Thyroid gland (tissue), 4 donors: ENCODE data around the gene DNER. TPM values are rescaled to one million over a fixed set of nuclear protein-coding genes. Genes with fewer than 3 reads are reported as not detected.

ENCODE experiments used
- DNase-seq, 2 donors: peaks; one replicate each; pipeline ENCODE4 v3.0.0-alpha.2; 2019
- H3K27ac ChIP-seq, 3 donors: fragments of 200-600 bp; sonication (generic); 1 replicate in 2 of 3; 2 replicates in 1 of 3; pipeline ENCODE4 v1.5.1; 2016 to 2019; ENCODE audit warnings: mild to moderate bottlenecking in 1 of 3, moderate library complexity in 1 of 3
- H3K27me3 ChIP-seq: fragments of 200-600 bp; sonication (generic); one replicate; pipeline ENCODE4 v1.5.1; 2019
- H3K36me3 ChIP-seq, 2 donors: fragments of 200-600 bp; sonication (generic); one replicate each; pipeline ENCODE4 v1.5.1; 2016 to 2019
- H3K4me1 ChIP-seq, 2 donors: fragments of 200-600 bp; sonication (generic); one replicate each; pipeline ENCODE4 v1.5.1; 2017 to 2019
- H3K4me3 ChIP-seq, 3 donors: fragments of 200-600 bp; sonication (generic); replicated peaks in 1 of 3; 1 replicate in 2 of 3; 2 replicates in 1 of 3; pipeline ENCODE4 v1.5.1; 2016; ENCODE audit warnings: mild to moderate bottlenecking in 1 of 3
- H3K9me3 ChIP-seq: fragments of 200-600 bp; sonication (generic); one replicate; pipeline ENCODE4 v1.5.1; 2017
- POLR2A ChIP-seq, 2 donors: fragments of 450-650 bp; IDR thresholded peaks; one replicate each; pipeline ENCODE4 v1.6.1; 2017; ENCODE audit warnings: antibody characterized with exemption in 2 of 2, mild to moderate bottlenecking in 2 of 2, moderate library complexity in 1 of 2
- WGBS, 2 donors: methylation state at CpG; one replicate each; pipeline ENCODE4 v1.1.5; 2017; 5-methylcytosine and 5-hydroxymethylcytosine counted together
- intact Hi-C: fragments of 100-400 bp; cut with DNase I; formaldehyde crosslinking; loops from one replicate; pipeline ENCODE4 v1.15.1; 2023
- total RNA-seq, 4 donors: library from RNA; depleted of rRNA; stranded (reverse); fragments of >200 nt; gene quantifications; one replicate each; pipeline ENCODE4 v1.2.3, GENCODE V29; 2016
- TF ChIP-seq, protein P1 (sequence below), 6 experiments: fragments of 200-600 bp in 3 of 6; fragments of 450-650 bp in 3 of 6; sonication (generic) in 3 of 6; IDR thresholded peaks; one replicate each; pipeline ENCODE4 v1.5.1; 2016 to 2019; ENCODE audit warnings: antibody characterized with exemption in 6 of 6, mild to moderate bottlenecking in 2 of 6, inconsistent platforms in 1 of 6, moderate library complexity in 1 of 6

DNER gene
- total RNA-seq, 4 donors from 2014 or later: 0.13 to 0.93 (median 0.42) TPM; not detected in 1

DNA sequence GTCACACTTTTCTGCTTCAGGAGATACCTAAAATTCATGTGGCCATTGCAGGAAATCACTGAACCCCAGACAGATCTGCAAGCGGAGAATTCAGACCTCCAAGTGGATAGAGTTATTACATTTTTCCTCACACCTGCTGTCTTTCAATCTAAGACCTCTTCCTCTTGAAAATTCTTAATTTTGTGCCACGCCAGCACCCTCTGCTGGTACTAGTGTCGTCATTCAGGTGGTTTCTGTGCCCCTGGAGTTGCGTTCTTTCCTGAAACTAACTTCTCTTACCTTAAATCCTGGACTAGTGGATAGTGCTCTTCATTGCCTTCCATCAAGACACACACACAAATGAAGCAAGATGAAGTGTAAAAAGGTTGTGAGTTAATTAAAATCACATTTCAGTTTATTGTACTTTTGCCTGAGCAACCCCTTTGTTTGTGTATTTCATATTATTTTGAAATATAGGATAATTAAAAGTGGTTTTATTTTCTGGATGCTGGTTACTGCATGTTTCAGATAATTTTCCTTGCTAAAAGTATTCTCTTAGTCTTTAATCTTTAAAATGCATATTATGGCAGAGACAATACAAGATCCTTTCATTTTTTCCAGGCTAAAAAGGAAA lies 1.6 kb upstream of the DNER start:
- no peak overlapping the region for H3K4me3 ChIP-seq
- H3K9me3 ChIP-seq: no peaks in the 10 kb centered on the region
- peaks cover 22% of the 10 kb centered on the region for H3K27me3 ChIP-seq
- TF ChIP-seq, protein P1, sequence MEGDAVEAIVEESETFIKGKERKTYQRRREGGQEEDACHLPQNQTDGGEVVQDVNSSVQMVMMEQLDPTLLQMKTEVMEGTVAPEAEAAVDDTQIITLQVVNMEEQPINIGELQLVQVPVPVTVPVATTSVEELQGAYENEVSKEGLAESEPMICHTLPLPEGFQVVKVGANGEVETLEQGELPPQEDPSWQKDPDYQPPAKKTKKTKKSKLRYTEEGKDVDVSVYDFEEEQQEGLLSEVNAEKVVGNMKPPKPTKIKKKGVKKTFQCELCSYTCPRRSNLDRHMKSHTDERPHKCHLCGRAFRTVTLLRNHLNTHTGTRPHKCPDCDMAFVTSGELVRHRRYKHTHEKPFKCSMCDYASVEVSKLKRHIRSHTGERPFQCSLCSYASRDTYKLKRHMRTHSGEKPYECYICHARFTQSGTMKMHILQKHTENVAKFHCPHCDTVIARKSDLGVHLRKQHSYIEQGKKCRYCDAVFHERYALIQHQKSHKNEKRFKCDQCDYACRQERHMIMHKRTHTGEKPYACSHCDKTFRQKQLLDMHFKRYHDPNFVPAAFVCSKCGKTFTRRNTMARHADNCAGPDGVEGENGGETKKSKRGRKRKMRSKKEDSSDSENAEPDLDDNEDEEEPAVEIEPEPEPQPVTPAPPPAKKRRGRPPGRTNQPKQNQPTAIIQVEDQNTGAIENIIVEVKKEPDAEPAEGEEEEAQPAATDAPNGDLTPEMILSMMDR (IDR thresholded peaks at IDR 0.05): no peak
- TF ChIP-seq POLR2A (IDR thresholded peaks at IDR 0.05): no peak
- H3K4me1 ChIP-seq: peaks cover 3 to 14% of the 10 kb centered on the region in 2 donors
- no peak for DNase-seq
- intact Hi-C loops: no loop called here
- no peak overlapping the region for H3K27ac ChIP-seq
- WGBS, 2 donors: 10 to 14% methylated on average over 4 of the region's 4 CpGs
- H3K36me3 ChIP-seq: no peaks in the 10 kb centered on the region

DNA sequence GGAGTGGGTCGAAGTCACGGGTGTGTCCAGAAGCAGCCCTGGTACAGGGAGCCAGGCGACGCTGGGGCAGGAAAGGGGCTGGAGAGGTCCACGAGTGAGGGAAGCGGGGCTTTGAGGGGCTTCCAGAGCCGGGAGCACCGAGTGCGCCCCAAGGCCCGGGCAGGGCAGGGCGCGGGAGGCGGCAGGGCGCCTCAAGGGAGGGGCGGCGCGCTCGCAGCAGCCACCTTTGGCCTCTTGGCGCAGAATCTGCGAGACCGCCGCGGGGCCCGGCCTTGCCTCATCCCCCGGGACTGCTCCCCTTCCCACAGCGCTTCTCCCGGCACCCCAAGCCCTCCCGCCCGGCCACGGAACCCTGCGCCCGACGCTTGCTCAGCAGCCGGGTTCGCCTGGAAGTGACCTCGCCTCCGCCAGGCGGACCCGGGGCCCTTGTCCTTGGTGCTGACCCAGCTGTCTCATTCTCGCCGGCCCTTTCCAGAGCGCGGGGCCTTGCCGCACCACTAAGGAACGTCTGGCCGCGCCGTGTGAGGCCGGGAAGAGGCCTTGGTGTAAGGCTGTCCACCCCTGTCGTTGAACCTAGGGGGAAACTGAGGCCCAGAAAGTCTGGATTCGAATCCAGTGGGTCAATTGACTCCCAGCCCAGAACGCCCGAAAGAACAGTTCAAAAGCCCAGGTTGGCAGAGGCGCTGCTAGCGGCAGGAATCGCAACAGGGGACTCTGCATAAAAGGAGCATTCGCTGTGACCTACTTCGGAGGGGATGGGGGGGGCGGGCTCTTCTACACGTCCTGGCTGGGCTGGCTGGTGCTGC lies 584 bp upstream of the DNER start:
- DNase-seq: peak; percentile 33 to 52
- no peaks in the 10 kb centered on the region for H3K9me3 ChIP-seq
- peaks cover 22% of the 10 kb centered on the region for H3K27me3 ChIP-seq
- intact Hi-C loops: no loop called here
- no peak overlapping the region for H3K4me3 ChIP-seq
- no peaks in the 10 kb centered on the region for H3K36me3 ChIP-seq
- H3K27ac ChIP-seq: no peak overlapping the region
- peaks cover 3 to 14% of the 10 kb centered on the region in 2 donors for H3K4me1 ChIP-seq
- no peak for TF ChIP-seq POLR2A (IDR thresholded peaks at IDR 0.05)
- TF ChIP-seq, protein P1 (IDR thresholded peaks at IDR 0.05): no peak
- WGBS, 2 donors: 2 to 5% methylated on average over 16 to 38 of the region's 60 CpGs

DNA sequence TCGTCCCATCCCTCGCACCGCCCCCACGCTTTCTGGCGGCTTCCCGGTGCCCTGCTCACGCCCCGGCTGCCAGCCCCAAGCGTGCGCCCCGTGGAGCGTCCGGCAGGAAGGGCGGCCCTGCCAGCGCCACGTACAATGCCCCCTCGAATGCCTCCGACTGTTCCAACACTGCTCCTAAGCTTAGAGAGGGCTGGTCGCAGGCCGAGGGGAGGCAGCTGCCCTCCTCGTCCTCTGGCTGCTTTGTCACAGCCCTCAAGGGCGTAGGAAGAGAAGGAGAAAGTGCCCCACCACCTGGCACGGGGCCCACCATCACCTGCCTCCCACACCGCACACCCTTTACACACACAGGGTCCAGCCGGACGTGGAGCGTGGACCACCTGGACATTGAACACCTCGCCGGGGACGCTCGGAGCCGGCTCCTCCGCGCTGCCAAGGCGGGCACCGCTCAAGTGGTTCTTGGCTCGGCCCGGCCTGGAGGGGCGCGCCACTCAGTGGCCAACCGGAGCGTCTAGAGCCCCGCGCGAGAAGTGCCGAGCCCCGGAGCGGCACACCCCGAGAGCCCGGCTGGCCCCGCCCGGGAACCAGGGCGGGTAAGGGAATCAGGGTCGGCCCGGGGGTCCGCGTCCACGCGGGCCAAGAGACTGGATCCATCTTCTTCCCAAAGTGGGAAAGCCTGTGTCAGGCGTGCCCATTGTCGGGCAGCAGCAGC lies 830 bp downstream of the DNER start:
- DNase-seq: no peak
- Histone ChIP-seq H3K4me3 (peak overlapping the region in 1 of 3 donors; percentile 3), H3K36me3 (no peaks in the 10 kb centered on the region), H3K27me3 (peaks cover 22% of the 10 kb centered on the region), H3K9me3 (no peaks in the 10 kb centered on the region), H3K4me1 (peaks cover 3 to 14% of the 10 kb centered on the region in 2 donors), H3K27ac (no peak overlapping the region)
- intact Hi-C loops: no loop called here
- WGBS, 2 donors: 3 to 5% methylated on average over 20 to 32 of the region's 61 CpGs
- no peak for TF ChIP-seq POLR2A (IDR thresholded peaks at IDR 0.05)
- TF ChIP-seq, protein P1 (IDR thresholded peaks at IDR 0.05): no peak

DNA sequence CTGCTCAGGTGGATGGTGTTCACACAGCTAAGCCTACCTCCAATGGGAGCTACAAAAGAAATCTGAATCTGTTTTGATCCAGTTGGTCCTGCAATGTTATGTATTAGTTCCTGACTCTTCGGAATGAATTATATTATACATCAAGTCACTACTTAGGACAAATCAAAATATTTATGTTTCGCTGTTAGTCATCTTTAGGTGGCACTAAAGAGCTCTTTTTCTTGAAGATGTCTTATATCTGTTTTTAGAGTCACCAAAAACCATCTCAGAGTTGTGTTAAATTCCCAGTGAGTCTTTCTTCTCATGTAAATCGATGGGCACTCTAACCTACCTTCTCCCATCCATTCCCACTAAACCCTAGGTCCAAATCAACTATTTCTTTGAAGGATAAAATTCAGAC lies 2.2 kb downstream of the DNER start:
- Histone ChIP-seq H3K36me3 (no peaks in the 10 kb centered on the region), H3K4me1 (peaks cover 3 to 14% of the 10 kb centered on the region in 2 donors), H3K27ac (no peak overlapping the region), H3K9me3 (no peaks in the 10 kb centered on the region), H3K27me3 (peaks cover 22% of the 10 kb centered on the region), H3K4me3 (no peak overlapping the region)
- WGBS, 2 donors: 88 to 90% methylated on average over 3 of the region's 3 CpGs
- no peak for DNase-seq
- TF ChIP-seq, protein P1 (IDR thresholded peaks at IDR 0.05): no peak
- no peak for TF ChIP-seq POLR2A (IDR thresholded peaks at IDR 0.05)
- intact Hi-C loops: no loop called here
